Thyroid gland (tissue), 4 donors: ENCODE results near the gene PLXNA4. TPM values are rescaled to one million over a fixed set of nuclear protein-coding genes. Genes with fewer than 3 reads are reported as not detected.
"Not testable (repeated sequence)": the region's sequence is repeated elsewhere in the genome, so short reads cannot be mapped to it uniquely, and the experiment has no call there.

Source experiments
- DNase-seq, 2 donors: peaks; one replicate each; pipeline ENCODE4 v3.0.0-alpha.2; 2019
- H3K27ac ChIP-seq, 3 donors: fragments of 200-600 bp; sonication (generic); 1 replicate in 2 of 3; 2 replicates in 1 of 3; pipeline ENCODE4 v1.5.1; 2016 to 2019; ENCODE audit warnings: mild to moderate bottlenecking in 1 of 3, moderate library complexity in 1 of 3
- H3K27me3 ChIP-seq: fragments of 200-600 bp; sonication (generic); one replicate; pipeline ENCODE4 v1.5.1; 2019
- H3K36me3 ChIP-seq, 2 donors: fragments of 200-600 bp; sonication (generic); one replicate each; pipeline ENCODE4 v1.5.1; 2016 to 2019
- H3K4me1 ChIP-seq, 2 donors: fragments of 200-600 bp; sonication (generic); one replicate each; pipeline ENCODE4 v1.5.1; 2017 to 2019
- H3K4me3 ChIP-seq, 3 donors: fragments of 200-600 bp; sonication (generic); replicated peaks in 1 of 3; 1 replicate in 2 of 3; 2 replicates in 1 of 3; pipeline ENCODE4 v1.5.1; 2016; ENCODE audit warnings: mild to moderate bottlenecking in 1 of 3
- H3K9me3 ChIP-seq: fragments of 200-600 bp; sonication (generic); one replicate; pipeline ENCODE4 v1.5.1; 2017
- CTCF ChIP-seq, 6 experiments: fragments of 200-600 bp in 3 of 6; fragments of 450-650 bp in 3 of 6; sonication (generic) in 3 of 6; IDR thresholded peaks; one replicate each; pipeline ENCODE4 v1.5.1; 2016 to 2019; ENCODE audit warnings: antibody characterized with exemption in 6 of 6, mild to moderate bottlenecking in 2 of 6, inconsistent platforms in 1 of 6, moderate library complexity in 1 of 6
- POLR2A ChIP-seq, 2 donors: fragments of 450-650 bp; IDR thresholded peaks; one replicate each; pipeline ENCODE4 v1.6.1; 2017; ENCODE audit warnings: antibody characterized with exemption in 2 of 2, mild to moderate bottlenecking in 2 of 2, moderate library complexity in 1 of 2
- WGBS, 2 donors: methylation state at CpG; one replicate each; pipeline ENCODE4 v1.1.5; 2017; 5-methylcytosine and 5-hydroxymethylcytosine counted together
- intact Hi-C: fragments of 100-400 bp; cut with DNase I; formaldehyde crosslinking; loops from one replicate; pipeline ENCODE4 v1.15.1; 2023
- total RNA-seq, 4 donors: library from RNA; depleted of rRNA; stranded (reverse); fragments of >200 nt; gene quantifications; one replicate each; pipeline ENCODE4 v1.2.3, GENCODE V29; 2016

PLXNA4 gene
- total RNA-seq, 4 donors from 2014 or later = 1.3 to 8.3 (median 2.4) TPM

- WGBS, 2 donors = 24 to 41% methylated on average over 9 of the region's 9 CpGs
- intact Hi-C loops = no loop called here
- no peaks in the 10 kb centered on the region for H3K27me3 ChIP-seq
- H3K36me3 ChIP-seq = no peaks in the 10 kb centered on the region
- TF ChIP-seq POLR2A (IDR thresholded peaks at IDR 0.05) = no peak
- TF ChIP-seq CTCF (IDR thresholded peaks at IDR 0.05) = no peak
- no peak for DNase-seq
- no peak overlapping the region for H3K4me3 ChIP-seq
- no peak overlapping the region for H3K27ac ChIP-seq
- no peaks in the 10 kb centered on the region for H3K4me1 ChIP-seq
- H3K9me3 ChIP-seq = no peaks in the 10 kb centered on the region
Measured at GRCh38 chr7:132169730-132170129, 406.5 kb downstream of the PLXNA4 start.

GRCh38 chr7:132168239-132168638, 408.0 kb downstream of the PLXNA4 start:
- WGBS, 2 donors = 97 to 100% methylated on average over 4 to 17 of the region's 17 CpGs
- intact Hi-C loops = no loop called here
- H3K4me3 ChIP-seq = no peak overlapping the region

GRCh38 chr7:132165695-132166094, 410.6 kb downstream of the PLXNA4 start:
- H3K27ac ChIP-seq, DNase-seq, intact Hi-C loops, H3K4me3 ChIP-seq, H3K4me1 ChIP-seq, H3K36me3 ChIP-seq, H3K27me3 ChIP-seq, H3K9me3 ChIP-seq: not testable (repeated sequence)
- 84 to 89% methylated on average over 7 of the region's 7 CpGs for WGBS, 2 donors

More at GRCh38 chr7:132168239-132168638, 408.0 kb downstream of the PLXNA4 start:
- H3K9me3 ChIP-seq = no peaks in the 10 kb centered on the region
- no peaks in the 10 kb centered on the region for H3K27me3 ChIP-seq
- TF ChIP-seq POLR2A (IDR thresholded peaks at IDR 0.05) = no peak
- TF ChIP-seq CTCF (IDR thresholded peaks at IDR 0.05) = no peak
- H3K4me1 ChIP-seq = no peaks in the 10 kb centered on the region
- no peak for DNase-seq
- no peaks in the 10 kb centered on the region for H3K36me3 ChIP-seq
- no peak overlapping the region for H3K27ac ChIP-seq

GRCh38 chr7:132164558-132165125, 411.6 kb downstream of the PLXNA4 start:
- Histone ChIP-seq H3K27me3 (no peaks in the 10 kb centered on the region), H3K4me1 (peaks cover 10 to 13% of the 10 kb centered on the region in 2 donors), H3K9me3 (no peaks in the 10 kb centered on the region), H3K4me3 (no peak overlapping the region), H3K27ac (no peak overlapping the region), H3K36me3 (no peaks in the 10 kb centered on the region)
- DNase-seq = no peak
- 82 to 85% methylated on average over 12 of the region's 12 CpGs for WGBS, 2 donors
- intact Hi-C loops = no loop called here
- TF ChIP-seq CTCF (IDR thresholded peaks at IDR 0.05) = no peak
- TF ChIP-seq POLR2A (IDR thresholded peaks at IDR 0.05) = no peak

- 79 to 82% methylated on average over 12 of the region's 12 CpGs for WGBS, 2 donors
- intact Hi-C loops = no loop called here
- DNase-seq = no peak
- H3K4me3 ChIP-seq = no peak overlapping the region
- H3K36me3 ChIP-seq = no peaks in the 10 kb centered on the region
- peaks cover 10 to 13% of the 10 kb centered on the region in 2 donors for H3K4me1 ChIP-seq
- H3K27me3 ChIP-seq = no peaks in the 10 kb centered on the region
- TF ChIP-seq POLR2A (IDR thresholded peaks at IDR 0.05) (no peak), CTCF (IDR thresholded peaks at IDR 0.05) (no peak)
- H3K9me3 ChIP-seq = no peaks in the 10 kb centered on the region
- H3K27ac ChIP-seq = no peak overlapping the region
Measured at GRCh38 chr7:132162556-132163144, 413.6 kb downstream of the PLXNA4 start.
